Kidney epithelial cell (primary cell): ENCODE results near the gene TGFBR3. TPM values are rescaled to one million over a fixed set of nuclear protein-coding genes. Genes with fewer than 3 reads are reported as not detected.
A peak's percentile ranks its signal among the peaks of the same experiment; 100 is the strongest.

Source experiments
- DNase-seq: peaks from one replicate; pipeline ENCODE4 v3.0.0-alpha.2; 2010; ENCODE audit warnings: low read depth
- H3K27me3 ChIP-seq: 2 replicates; pipeline ENCODE4 v1.6.0; 2011; ENCODE audit warnings: low read length; ENCODE audit not compliant: control insufficient read depth, insufficient read depth
- H3K36me3 ChIP-seq: 2 replicates; pipeline ENCODE4 v1.5.1; 2011; ENCODE audit warnings: low read length; ENCODE audit not compliant: control insufficient read depth, insufficient read depth
- H3K4me3 ChIP-seq: 2 replicates; pipeline ENCODE4 v1.5.1; 2011; ENCODE audit warnings: low read depth, mild to moderate bottlenecking, control low read depth, low read length
- total RNA-seq: library from RNA; depleted of rRNA; stranded (reverse); fragments of >200 nt; gene quantifications from 2 replicates; pipeline ENCODE4 v1.2.3, GENCODE V29; 2015
- TF ChIP-seq, protein P1 (sequence below): IDR thresholded peaks from 2 replicates; pipeline ENCODE4 v1.5.1; 2011; ENCODE audit warnings: mild to moderate bottlenecking, moderate library complexity, low read length, control low read depth, inconsistent platforms; ENCODE audit not compliant: insufficient read depth, poor library complexity, severe bottlenecking

The TGFBR3 gene
- total RNA-seq, 1 donor from 2014 or later, result 5.5 TPM

GRCh38 chr1:91700771-91701471 lies 185.0 kb downstream of the TGFBR3 start:
- Histone ChIP-seq H3K27me3 (no peaks in the 10 kb centered on the region), H3K36me3 (no peaks in the 10 kb centered on the region), H3K4me3 (no peak overlapping the region)
- TF ChIP-seq, protein P1, sequence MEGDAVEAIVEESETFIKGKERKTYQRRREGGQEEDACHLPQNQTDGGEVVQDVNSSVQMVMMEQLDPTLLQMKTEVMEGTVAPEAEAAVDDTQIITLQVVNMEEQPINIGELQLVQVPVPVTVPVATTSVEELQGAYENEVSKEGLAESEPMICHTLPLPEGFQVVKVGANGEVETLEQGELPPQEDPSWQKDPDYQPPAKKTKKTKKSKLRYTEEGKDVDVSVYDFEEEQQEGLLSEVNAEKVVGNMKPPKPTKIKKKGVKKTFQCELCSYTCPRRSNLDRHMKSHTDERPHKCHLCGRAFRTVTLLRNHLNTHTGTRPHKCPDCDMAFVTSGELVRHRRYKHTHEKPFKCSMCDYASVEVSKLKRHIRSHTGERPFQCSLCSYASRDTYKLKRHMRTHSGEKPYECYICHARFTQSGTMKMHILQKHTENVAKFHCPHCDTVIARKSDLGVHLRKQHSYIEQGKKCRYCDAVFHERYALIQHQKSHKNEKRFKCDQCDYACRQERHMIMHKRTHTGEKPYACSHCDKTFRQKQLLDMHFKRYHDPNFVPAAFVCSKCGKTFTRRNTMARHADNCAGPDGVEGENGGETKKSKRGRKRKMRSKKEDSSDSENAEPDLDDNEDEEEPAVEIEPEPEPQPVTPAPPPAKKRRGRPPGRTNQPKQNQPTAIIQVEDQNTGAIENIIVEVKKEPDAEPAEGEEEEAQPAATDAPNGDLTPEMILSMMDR, result no peak
- no peak for DNase-seq

- TF ChIP-seq, protein P1, result peak; percentile 6
- no peaks in the 10 kb centered on the region for H3K27me3 ChIP-seq
- no peaks in the 10 kb centered on the region for H3K36me3 ChIP-seq
- no peak overlapping the region for H3K4me3 ChIP-seq
- no peak for DNase-seq
Measured at GRCh38 chr1:91700332-91700731, 185.6 kb downstream of the TGFBR3 start.

DNA sequence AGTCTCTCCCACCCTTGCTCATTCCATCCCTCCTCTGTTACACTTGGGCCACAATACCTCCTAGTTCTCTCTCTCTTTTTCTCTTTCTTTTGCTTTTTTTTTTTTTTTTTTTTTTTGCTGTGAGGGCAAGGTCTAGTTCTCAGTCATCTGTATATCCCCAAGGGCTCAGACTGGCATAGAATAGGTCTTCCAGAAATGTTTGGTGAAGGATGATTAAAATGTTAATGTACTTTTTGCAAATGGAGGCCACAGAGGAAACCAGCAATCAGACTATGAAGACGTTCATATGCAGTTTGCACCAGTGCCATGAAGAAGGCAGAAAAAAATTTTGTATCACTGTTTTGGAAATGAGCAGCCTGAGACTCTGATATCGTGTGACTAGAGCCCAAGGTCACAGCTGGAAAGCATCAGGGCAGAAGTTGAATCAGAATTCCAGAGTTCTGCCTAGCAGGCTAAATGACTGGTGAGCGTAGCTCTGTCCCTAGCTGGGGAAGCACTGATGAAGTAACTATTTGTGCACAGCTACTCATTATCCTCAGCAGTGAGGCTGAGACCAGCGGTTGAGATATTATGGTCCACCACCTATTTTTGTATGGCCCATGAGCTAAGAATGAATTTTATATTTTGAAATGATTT lies 186.5 kb downstream of the TGFBR3 start:
- TF ChIP-seq, protein P1, result no peak
- H3K27me3 ChIP-seq, result no peaks in the 10 kb centered on the region
- no peak overlapping the region for H3K4me3 ChIP-seq
- H3K36me3 ChIP-seq, result no peaks in the 10 kb centered on the region
- no peak for DNase-seq

- no peaks in the 10 kb centered on the region for H3K27me3 ChIP-seq
- no peak overlapping the region for H3K4me3 ChIP-seq
- TF ChIP-seq, protein P1, result no peak
- H3K36me3 ChIP-seq, result no peaks in the 10 kb centered on the region
- DNase-seq, result no peak
Measured at GRCh38 chr1:91697861-91698260, 188.1 kb downstream of the TGFBR3 start.

DNA sequence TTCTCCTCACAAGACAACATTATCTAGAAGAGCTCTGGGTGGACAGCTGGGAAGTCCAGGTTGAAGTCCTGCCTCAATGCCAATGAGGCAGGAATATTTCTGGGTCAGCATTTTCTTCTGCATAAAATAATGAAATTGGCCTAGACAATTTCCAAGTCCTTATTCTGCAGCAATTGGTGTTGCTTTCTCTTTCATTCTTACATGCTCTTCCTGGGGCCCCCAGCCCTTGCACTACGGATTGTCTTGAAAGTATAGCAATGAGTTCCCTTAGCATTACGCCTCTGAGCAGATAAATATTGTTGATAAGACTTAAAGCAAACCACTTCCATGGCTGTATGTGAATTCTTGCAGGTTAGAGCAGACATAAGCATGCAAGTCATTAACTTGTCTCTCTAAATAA lies 188.5 kb downstream of the TGFBR3 start:
- TF ChIP-seq, protein P1, result no peak
- H3K36me3 ChIP-seq, result no peaks in the 10 kb centered on the region
- H3K27me3 ChIP-seq, result no peaks in the 10 kb centered on the region
- no peak for DNase-seq
- H3K4me3 ChIP-seq, result no peak overlapping the region
